OCI-M2 (cell line): ENCODE data around the gene DNAJB12.
"Not testable (repeated sequence)": the region's sequence is repeated elsewhere in the genome, so short reads cannot be mapped to it uniquely, and the experiment has no call there.

Source experiments
- DNase-seq: peaks from one replicate; lab custom pipeline; 2025; ENCODE audit not compliant: unreplicated experiment; lab: John Stamatoyannopoulos, UW

Gene DNAJB12

GRCh38 chr10:72353965-72354355, 759 bp downstream of the DNAJB12 start:
- DNase-seq: no peak

DNA sequence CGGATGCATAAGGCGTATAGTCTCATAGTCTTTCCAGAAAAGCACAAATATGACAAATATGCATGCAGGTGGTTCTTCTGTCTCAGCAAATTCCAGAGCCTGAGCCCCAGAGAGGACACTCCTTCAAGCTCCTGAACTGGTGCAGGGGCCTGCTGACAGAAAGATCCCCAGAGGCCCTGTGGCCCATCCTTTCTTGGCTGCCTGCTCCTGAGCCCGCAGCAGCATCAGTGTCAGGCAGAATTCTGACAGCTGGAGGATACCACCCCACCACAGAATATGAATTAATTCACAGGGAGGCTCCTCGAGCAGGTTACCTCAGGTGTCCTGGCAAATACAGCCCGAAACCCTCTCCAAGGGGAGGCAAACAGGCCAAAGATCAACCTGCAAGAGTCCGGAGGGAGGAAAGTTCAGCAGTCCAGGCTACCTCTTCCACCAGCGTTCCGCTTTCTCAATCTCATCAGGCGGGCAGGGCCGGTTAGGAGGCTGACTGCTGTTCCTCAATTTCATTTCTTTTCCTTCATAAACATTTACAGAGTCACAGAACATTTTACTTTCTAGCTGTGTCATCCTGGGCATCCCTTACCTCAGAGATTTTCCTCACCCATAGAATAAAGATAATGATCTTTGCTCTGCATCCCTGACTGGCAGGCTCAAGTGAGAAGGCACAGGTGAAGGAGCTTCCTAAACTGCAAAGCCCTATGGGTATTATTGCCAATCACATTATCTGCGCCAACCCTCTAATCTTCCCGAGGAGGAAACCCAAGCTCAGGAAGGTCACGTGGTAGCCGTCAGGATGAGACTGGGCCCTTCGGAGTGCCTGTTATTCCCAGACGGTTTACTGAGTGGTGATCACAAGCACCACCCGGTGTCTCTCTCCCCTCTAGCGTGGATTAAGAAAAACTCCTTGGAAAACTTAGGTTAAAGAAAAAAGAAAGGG, 1.4 kb downstream of the DNAJB12 start:
- no peak for DNase-seq

DNA sequence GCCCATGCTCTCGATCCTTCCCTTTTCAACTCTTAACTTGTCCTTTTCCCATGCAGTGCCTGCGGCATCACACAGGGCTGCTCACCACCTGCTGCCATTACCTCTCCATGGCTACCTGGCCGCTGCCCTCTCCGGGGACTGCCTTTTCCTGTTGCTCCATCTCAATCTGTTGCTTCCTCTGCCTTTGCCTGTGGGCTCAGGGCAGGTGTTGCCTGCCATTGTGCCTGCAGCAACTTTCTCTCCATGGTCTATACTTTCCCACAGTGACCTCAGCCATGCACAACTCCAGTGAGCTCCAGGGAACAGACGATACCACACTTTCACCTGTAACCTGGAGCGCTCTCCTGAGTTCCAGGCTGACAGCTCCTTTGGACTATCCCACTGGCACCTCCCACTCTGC, 3.2 kb downstream of the DNAJB12 start:
- DNase-seq: no peak

- DNase-seq: no peak
Observed at GRCh38 chr10:72349438-72349837, 5.3 kb downstream of the DNAJB12 start.

DNA sequence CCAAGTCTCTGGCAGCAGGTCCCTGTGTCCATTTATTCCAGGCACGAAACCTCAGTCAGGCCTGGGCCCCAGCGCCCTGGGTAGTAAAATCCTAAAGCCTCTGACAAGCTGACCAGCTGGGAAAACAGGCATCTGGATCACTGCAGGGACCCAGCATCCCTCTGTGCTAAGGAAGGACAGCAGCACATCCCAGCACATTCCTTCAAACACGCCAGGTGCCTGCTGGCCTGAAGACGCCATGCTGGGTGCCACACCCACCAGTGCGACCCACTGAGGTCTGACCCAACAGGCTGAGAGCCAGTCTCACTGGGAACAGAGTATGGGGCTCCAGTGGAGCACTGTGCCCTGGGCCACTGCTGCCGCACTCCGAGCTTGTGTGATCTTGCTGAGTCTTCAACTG, 6.4 kb downstream of the DNAJB12 start:
- DNase-seq: no peak

- not testable (repeated sequence) for DNase-seq
Observed at GRCh38 chr10:72346117-72346516, 8.6 kb downstream of the DNAJB12 start.

DNA sequence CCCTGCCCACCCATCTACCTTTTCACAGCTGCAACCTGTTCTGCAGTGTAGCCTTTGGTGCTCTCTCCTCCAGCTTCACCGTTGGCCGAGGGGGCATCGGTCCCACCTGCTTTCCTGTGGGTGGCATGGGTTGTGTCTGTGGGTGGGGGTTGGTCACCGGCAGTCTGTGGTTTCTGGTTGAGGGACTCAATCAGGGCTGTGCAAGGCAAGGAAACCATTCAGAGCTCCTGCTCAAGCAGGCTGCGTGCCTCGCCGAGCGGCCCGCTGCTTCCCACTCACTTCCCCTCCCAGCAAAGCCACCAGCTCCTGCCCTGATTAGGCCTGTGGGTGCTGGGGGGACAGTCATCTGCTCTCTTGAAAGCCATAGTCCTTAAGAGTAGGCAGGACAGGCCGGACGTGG, 9.8 kb downstream of the DNAJB12 start:
- no peak for DNase-seq

- no peak for DNase-seq
Observed at GRCh38 chr10:72342911-72343310, 11.8 kb downstream of the DNAJB12 start.

- DNase-seq: no peak
Observed at GRCh38 chr10:72340510-72341261, 14.0 kb downstream of the DNAJB12 start.

GRCh38 chr10:72338180-72338579, 16.5 kb downstream of the DNAJB12 start:
- DNase-seq: no peak

DNA sequence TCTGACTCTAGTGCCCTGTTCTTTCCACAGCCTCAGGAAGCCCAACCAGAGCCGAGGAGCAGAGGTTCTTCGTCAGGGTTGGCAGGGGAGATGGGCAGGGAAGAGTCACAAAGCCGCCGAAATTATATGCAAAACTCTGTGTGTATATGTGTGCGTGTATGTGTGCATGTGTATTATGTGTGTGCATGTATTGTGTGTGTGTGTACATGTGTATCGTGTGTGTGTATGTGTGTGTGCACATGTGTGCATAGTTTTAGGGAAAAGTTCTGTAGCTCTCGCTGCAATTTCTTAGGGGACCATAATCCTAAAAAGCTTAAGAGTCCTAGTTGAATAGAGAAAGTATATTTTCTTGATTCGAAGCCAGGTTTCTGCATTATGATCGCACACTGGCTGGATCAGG, 17.0 kb downstream of the DNAJB12 start:
- DNase-seq: no peak

DNA sequence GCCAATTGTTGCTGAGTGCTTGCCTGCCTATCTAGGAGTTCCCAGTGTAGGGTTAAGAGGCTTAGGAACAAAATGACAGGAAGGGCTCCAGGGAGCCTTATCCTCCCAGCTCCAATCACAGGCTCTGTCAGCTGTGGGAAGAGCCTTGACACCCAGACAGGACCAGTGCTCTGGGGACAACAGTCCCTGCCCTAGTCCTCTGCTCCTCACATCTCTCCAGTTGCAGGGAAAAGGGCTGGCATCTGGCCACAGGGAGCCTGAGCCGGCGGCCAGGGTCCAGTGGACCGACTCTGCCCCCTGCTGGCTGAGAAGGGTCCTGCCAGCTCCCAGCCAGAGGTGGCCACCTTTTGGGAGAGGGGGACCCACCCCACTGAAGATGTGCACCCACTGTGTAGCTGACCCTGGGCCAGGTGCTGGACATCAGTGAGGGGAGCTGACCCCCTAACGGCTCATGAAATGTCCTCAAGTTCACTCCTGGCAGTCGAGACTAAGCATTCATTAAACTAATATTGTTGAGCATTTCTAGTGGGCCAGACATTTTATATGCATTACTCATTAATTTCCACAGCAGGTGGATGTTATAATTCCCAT, 17.6 kb downstream of the DNAJB12 start:
- DNase-seq: no peak

- no peak for DNase-seq
Observed at GRCh38 chr10:72336259-72337038, 18.3 kb downstream of the DNAJB12 start.

- DNase-seq: no peak
Observed at GRCh38 chr10:72335394-72336258, 19.1 kb downstream of the DNAJB12 start.

DNA sequence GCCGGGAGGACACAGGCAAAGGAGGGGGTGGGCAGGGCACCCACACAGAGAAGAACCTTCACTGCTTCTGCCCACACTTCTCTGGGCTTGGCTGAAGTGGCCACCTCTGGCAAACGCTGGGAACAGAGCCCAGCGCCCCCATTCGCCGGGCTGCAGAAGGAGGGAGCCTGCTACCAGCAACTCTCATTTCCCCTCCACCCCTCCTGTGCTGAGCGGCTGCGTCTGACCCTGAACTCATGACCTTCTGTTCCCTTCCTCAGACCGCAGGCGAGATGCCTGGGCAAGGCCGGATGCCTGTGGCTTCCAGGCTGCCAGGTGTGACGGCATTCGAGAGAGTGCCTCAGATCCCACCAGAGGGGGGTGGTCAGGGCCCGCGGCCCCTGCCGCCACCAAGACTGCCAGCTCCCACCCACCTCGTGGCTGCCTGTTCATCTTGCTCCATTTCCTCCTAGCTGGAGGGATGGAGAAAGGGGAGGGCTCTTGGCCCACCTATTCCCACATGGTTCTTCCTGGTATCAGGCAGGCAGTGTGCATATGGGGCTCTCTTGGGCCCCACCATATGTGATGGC, 19.8 kb downstream of the DNAJB12 start:
- DNase-seq: no peak

- no peak for DNase-seq
Observed at GRCh38 chr10:72334196-72334824, 20.4 kb downstream of the DNAJB12 start.

DNA sequence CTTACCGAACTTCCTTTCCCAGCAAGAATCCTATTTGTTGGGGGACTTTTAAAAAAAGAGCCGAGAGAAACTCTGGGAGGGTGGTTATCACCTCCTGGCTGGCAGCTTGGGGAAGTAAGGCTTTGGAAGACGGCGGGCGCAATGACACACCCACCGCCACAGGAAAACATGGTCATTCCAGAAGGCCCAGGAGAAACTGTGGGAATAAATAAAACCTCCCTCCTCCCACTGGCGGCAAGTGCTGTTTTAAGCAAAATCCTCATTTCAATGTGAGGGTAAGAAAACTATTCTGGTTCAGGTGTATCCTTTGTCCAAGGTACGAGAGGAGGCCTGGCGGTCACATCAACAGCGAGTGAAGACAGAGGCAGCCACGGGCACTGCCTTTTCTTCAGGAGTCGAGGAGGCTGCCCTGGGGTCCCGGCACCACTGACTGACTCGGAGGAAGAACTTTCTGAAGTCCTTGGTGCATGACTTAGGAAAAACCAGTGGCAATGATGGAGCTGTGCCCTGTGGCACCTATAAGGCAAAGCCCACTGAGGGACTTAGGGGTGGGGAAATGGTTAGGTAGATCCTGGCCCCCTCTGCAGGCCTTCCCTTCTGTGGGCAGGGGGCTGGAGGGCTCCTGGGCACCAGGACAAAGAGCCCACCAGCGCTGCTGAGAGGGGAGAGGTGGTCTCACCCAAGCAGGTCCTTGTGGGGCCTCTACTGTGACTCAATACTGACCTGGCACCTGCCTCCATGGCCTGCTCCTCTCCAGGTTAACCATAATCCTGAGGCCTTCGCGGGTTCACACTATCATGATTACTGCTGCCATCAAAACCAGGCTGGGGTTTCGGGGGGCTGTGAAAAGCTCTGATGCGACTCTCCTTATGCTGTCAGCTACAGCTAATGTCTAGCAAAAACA, 21.4 kb downstream of the DNAJB12 start:
- no peak for DNase-seq

GRCh38 chr10:72332423-72333111, 22.2 kb downstream of the DNAJB12 start:
- DNase-seq: no peak
